ENCODE measurements around the gene TMEM161B.

Gene TMEM161B

DNA sequence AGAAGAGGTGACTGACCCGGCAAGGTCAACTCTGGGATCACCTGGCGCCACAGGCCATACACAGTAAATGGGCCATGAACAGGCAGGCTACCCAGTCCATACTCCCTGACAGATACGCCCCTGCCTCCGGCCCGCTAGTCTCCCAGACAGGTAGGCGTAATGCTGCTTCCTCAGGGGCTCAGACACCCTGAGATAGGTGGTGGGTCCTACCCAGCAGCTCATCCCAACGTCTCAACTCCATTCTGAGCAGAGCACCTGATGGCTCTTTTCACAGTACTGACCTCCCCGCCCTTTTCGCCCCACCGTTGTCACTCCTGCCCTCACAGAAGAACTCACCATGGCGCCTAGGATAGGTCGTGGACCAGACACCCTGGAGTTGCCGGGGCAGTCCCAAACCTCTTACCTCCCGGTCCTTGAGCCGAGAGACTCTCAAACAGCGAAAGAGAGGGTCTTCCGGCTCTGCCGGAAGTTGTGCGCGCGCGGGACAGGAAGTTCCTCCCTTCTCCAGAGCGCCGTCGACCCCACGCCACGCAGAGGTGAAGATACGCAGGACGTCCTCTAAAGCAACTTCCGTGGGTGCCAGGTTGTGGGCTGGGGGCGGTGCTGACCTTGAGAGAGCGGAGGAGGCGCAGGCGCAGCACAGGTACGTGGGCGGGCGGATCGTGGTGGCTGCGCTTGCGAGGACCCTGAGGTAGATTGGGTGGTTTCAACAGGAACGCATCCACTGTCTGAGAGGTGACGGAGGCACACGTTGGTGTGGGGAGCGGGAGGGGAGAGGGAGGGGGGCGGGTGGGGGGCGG, at the start of gene TMEM161B:
Gene TMEM161B (minus strand): TSS at position 461 of the 800 bp plus-strand sequence. CDS start 122 bp downstream, at position 339.
- in situ Hi-C loops (cut with HindIII; ENCODE audit: low sequenced_read_pairs) = no loop called here
- DNase-seq (ENCODE audit: low read depth, low spot score) = peak; percentile 91
- H3K4me3 ChIP-seq (ENCODE audit: low read depth, low read length) = peak within 1 kb of the TSS; percentile 95
- TF ChIP-seq, protein P1, sequence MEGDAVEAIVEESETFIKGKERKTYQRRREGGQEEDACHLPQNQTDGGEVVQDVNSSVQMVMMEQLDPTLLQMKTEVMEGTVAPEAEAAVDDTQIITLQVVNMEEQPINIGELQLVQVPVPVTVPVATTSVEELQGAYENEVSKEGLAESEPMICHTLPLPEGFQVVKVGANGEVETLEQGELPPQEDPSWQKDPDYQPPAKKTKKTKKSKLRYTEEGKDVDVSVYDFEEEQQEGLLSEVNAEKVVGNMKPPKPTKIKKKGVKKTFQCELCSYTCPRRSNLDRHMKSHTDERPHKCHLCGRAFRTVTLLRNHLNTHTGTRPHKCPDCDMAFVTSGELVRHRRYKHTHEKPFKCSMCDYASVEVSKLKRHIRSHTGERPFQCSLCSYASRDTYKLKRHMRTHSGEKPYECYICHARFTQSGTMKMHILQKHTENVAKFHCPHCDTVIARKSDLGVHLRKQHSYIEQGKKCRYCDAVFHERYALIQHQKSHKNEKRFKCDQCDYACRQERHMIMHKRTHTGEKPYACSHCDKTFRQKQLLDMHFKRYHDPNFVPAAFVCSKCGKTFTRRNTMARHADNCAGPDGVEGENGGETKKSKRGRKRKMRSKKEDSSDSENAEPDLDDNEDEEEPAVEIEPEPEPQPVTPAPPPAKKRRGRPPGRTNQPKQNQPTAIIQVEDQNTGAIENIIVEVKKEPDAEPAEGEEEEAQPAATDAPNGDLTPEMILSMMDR (IDR thresholded peaks at IDR 0.05; ENCODE audit: low read depth, low read length) = no peak

- no peak for DNase-seq (ENCODE audit: low read depth, low spot score)
- TF ChIP-seq, protein P1 (IDR thresholded peaks at IDR 0.05; ENCODE audit: low read depth, low read length) = no peak
- H3K4me3 ChIP-seq (ENCODE audit: low read depth, low read length) = no peak overlapping the region
- in situ Hi-C loops (cut with HindIII; ENCODE audit: low sequenced_read_pairs) = no loop called here
These were observed 35.7 kb upstream of the TMEM161B start for GRCh38 chr5:88304356-88304755.

DNA sequence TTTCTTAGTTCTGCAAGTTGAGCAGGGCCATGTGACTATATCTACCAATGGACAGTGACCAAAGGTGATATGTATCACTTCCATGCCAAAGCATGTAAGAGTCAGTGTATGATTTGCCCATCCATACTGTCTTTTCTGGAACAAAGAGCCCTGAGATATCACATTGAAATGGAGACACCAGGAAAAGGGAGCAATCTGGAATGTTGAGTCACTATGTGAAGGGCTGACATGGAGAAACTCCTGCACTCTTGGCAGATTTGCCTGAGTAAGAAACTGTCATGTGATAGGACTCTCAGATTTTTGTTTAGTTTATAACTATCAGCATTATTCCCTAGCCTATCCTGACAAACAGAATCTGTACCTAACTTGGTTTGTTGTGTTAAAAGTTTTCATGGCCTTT, 29.8 kb upstream of the TMEM161B start:
- in situ Hi-C loops (cut with HindIII; ENCODE audit: low sequenced_read_pairs) = no loop called here
- TF ChIP-seq, protein P1 (IDR thresholded peaks at IDR 0.05; ENCODE audit: low read depth, low read length) = no peak
- no peak overlapping the region for H3K4me3 ChIP-seq (ENCODE audit: low read depth, low read length)
- DNase-seq (ENCODE audit: low read depth, low spot score) = peak; percentile 16

- in situ Hi-C loops (cut with HindIII; ENCODE audit: low sequenced_read_pairs) = no loop called here
- TF ChIP-seq, protein P1 (IDR thresholded peaks at IDR 0.05; ENCODE audit: low read depth, low read length) = no peak
- no peak overlapping the region for H3K4me3 ChIP-seq (ENCODE audit: low read depth, low read length)
- peak; percentile 29 for DNase-seq (ENCODE audit: low read depth, low spot score)
These were observed 22.2 kb upstream of the TMEM161B start for GRCh38 chr5:88290801-88291200.

DNA sequence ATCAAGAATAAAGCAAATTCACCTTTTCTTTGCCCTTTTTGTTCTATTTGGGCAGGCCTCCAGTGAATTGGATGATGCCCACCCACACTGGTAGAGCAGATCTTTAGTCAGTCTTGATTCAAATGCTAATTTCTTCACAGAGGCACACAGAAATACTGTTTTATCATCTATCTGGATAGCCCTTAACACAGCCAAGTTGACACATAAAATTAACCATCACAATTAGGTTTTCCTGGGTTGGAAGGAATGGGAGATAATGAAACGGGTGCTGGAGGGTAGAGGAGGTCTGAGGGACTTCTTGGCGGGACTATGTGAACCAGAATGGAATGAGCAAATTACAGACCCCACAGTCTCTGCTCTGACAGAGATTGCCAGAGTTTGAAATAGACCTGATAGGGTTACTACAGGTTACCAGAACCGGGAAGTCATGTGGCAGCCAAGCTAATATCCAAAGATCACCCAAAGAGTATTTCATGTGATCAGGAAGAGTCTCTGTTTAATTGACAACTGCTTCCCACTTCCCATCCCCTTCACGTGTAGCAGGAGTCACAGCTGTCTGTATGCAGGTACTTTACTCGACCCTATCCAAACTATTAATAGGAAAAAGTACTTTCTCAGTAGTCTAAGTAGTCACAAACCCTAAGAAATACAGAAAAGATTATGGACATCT, 20.0 kb upstream of the TMEM161B start:
- H3K4me3 ChIP-seq (ENCODE audit: low read depth, low read length) = no peak overlapping the region
- no peak for DNase-seq (ENCODE audit: low read depth, low spot score)
- TF ChIP-seq, protein P1 (IDR thresholded peaks at IDR 0.05; ENCODE audit: low read depth, low read length) = no peak
- in situ Hi-C loops (cut with HindIII; ENCODE audit: low sequenced_read_pairs) = no loop called here

GRCh38 chr5:88287846-88288527, 19.3 kb upstream of the TMEM161B start:
- DNase-seq (ENCODE audit: low read depth, low spot score) = no peak
- TF ChIP-seq, protein P1 (IDR thresholded peaks at IDR 0.05; ENCODE audit: low read depth, low read length) = no peak
- in situ Hi-C loops (cut with HindIII; ENCODE audit: low sequenced_read_pairs) = no loop called here
- no peak overlapping the region for H3K4me3 ChIP-seq (ENCODE audit: low read depth, low read length)

Measured in astrocyte of the spinal cord (primary cell).